ENCODE data around the gene FHIT.

- TF ChIP-seq BCLAF1 (IDR thresholded peaks at IDR 0.05) (no peak), ZNF24 (IDR thresholded peaks at IDR 0.05) (no peak), HCFC1 (IDR thresholded peaks at IDR 0.05; ENCODE audit: low read length) (no peak), NR2C2 (IDR thresholded peaks at IDR 0.05; ENCODE audit: borderline replicate concordance, control insufficient read depth, insufficient read length, low read depth) (no peak), FOXK2 (IDR thresholded peaks at IDR 0.05) (no peak), CTCF (IDR thresholded peaks at IDR 0.05 in 2 of 3, conservative IDR thresholded peaks at IDR 0.05 in 1 of 3; ENCODE audit: control insufficient read depth in 2 of 3, extremely low read depth in 1 of 3, insufficient read depth in 1 of 3, low read depth in 3 of 3, low read length in 3 of 3) (no peak), EP300 (IDR thresholded peaks at IDR 0.05; ENCODE audit: borderline replicate concordance in 1 of 2, control insufficient read depth in 1 of 2, low read depth in 2 of 2, low read length in 2 of 2) (no peak), BHLHE40 (IDR thresholded peaks at IDR 0.05; ENCODE audit: borderline replicate concordance in 1 of 2, low read depth in 2 of 2, low read length in 1 of 2) (no peak), BRCA1 (IDR thresholded peaks at IDR 0.05; ENCODE audit: low read depth, low read length) (no peak), EZH2 (IDR thresholded peaks at IDR 0.05; ENCODE audit: borderline replicate concordance, control insufficient read depth, low read depth, low read length) (no peak), CHD2 (IDR thresholded peaks at IDR 0.05; ENCODE audit: borderline replicate concordance, low read depth, low read length) (no peak), ATF3 (IDR thresholded peaks at IDR 0.05; ENCODE audit: borderline replicate concordance, extremely low read depth, low read depth, low read length) (no peak), E2F4 (IDR thresholded peaks at IDR 0.05; ENCODE audit: low read depth, low read length) (no peak)
Measured at GRCh38 chr3:60177726-60178125, 1073.5 kb downstream of the FHIT start.
